HepG2 (cell line): ENCODE results near the gene RNU5B-1. TPM values are rescaled to one million over a fixed set of nuclear protein-coding genes. Genes with fewer than 3 reads are reported as not detected.

Experiments used
- BRD4 ChIP-seq: sonication (generic); formaldehyde crosslinking; IDR thresholded peaks from 2 replicates; pipeline ENCODE4 v1.4.0; 2020; ENCODE audit warnings: missing genetic modification reagents
- ELF4 ChIP-seq: sonication (generic); formaldehyde crosslinking; IDR thresholded peaks from 2 replicates; pipeline ENCODE4 v1.5.0; 2020; ENCODE audit warnings: missing genetic modification reagents, mild to moderate bottlenecking, moderate library complexity, borderline replicate concordance
- FOXA1 ChIP-seq, 2 experiments: fragments of 450-650 bp in 1 of 2; sonication (generic) in 1 of 2; formaldehyde crosslinking in 1 of 2; IDR thresholded peaks; 2 replicates each; pipeline versions ENCODE4 v1.4.0 to v1.6.1; 2016 to 2020; ENCODE audit warnings: missing genetic modification reagents in 1 of 2
- FOXC1 ChIP-seq: sonication (generic); formaldehyde crosslinking; IDR thresholded peaks from 2 replicates; pipeline ENCODE4 v1.8.0; 2022; ENCODE audit warnings: mild to moderate bottlenecking, missing genetic modification reagents, borderline replicate concordance
- GTF2F1 ChIP-seq: fragments of 150-350 bp; IDR thresholded peaks from 2 replicates; pipeline ENCODE4 v1.6.1; 2014; ENCODE audit warnings: low read length
- HNF1B ChIP-seq: sonication (generic); formaldehyde crosslinking; IDR thresholded peaks from 2 replicates; pipeline ENCODE4 v1.5.1; 2020; ENCODE audit warnings: mild to moderate bottlenecking, moderate library complexity, missing genetic modification reagents
- JUNB ChIP-seq: sonication (generic); formaldehyde crosslinking; IDR thresholded peaks from 2 replicates; pipeline ENCODE4 v1.8.0; 2022; ENCODE audit warnings: missing genetic modification reagents, mild to moderate bottlenecking, borderline replicate concordance
- MTF1 ChIP-seq: sonication (generic); formaldehyde crosslinking; IDR thresholded peaks from 2 replicates; pipeline ENCODE4 v1.5.0; 2020; ENCODE audit warnings: missing genetic modification reagents
- NPAS2 ChIP-seq: sonication (generic); formaldehyde crosslinking; IDR thresholded peaks from 2 replicates; pipeline ENCODE4 v1.8.0; 2022; ENCODE audit warnings: mild to moderate bottlenecking, missing genetic modification reagents, borderline replicate concordance
- NRL ChIP-seq: sonication (generic); formaldehyde crosslinking; IDR thresholded peaks from 2 replicates; pipeline ENCODE4 v1.5.0; 2020; ENCODE audit warnings: missing genetic modification reagents, mild to moderate bottlenecking, moderate library complexity, borderline replicate concordance
- POLR2G ChIP-seq: fragments of 200-400 bp; formaldehyde crosslinking; IDR thresholded peaks from 2 replicates; pipeline ENCODE4 v1.6.1; 2018; ENCODE audit warnings: mild to moderate bottlenecking, low read depth, low read length, moderate library complexity
- SMYD3 ChIP-seq: sonication (generic); formaldehyde crosslinking; IDR thresholded peaks from 2 replicates; pipeline ENCODE4 v1.8.1; 2023; ENCODE audit warnings: mild to moderate bottlenecking, missing genetic modification reagents
- SOX6 ChIP-seq, 2 experiments: fragments of 450-650 bp in 1 of 2; sonication (generic) in 1 of 2; formaldehyde crosslinking in 1 of 2; IDR thresholded peaks; 2 replicates each; pipeline versions ENCODE4 v1.4.0 to v1.6.1; 2017 to 2020; ENCODE audit warnings: antibody characterized with exemption in 1 of 2, mild to moderate bottlenecking in 1 of 2, missing genetic modification reagents in 1 of 2
- TCF12 ChIP-seq, 2 experiments: fragments of 450-650 bp in 1 of 2; sonication (generic) in 1 of 2; formaldehyde crosslinking in 1 of 2; IDR thresholded peaks; 2 replicates each; pipeline versions ENCODE4 v1.6.1 to v1.8.0; 2017 to 2022; ENCODE audit warnings: antibody characterized with exemption in 1 of 2, mild to moderate bottlenecking in 1 of 2, missing genetic modification reagents in 1 of 2, moderate library complexity in 1 of 2
- TFAP4 ChIP-seq: sonication (generic); IDR thresholded peaks from 2 replicates; pipeline ENCODE4 v1.6.1; 2016; ENCODE audit warnings: low read depth, borderline replicate concordance
- ZC3H4 ChIP-seq: sonication (generic); formaldehyde crosslinking; IDR thresholded peaks from 2 replicates; pipeline ENCODE4 v1.4.0; 2020; ENCODE audit warnings: missing genetic modification reagents, borderline replicate concordance
- ZEB1 ChIP-seq: IDR thresholded peaks from 2 replicates; pipeline ENCODE4 v1.6.1; 2012; ENCODE audit warnings: mild to moderate bottlenecking, low read depth, inconsistent platforms; ENCODE audit not compliant: insufficient replicate concordance
- ZNF263 ChIP-seq: sonication (generic); formaldehyde crosslinking; IDR thresholded peaks from 2 replicates; pipeline ENCODE4 v1.4.0; 2020; ENCODE audit warnings: missing genetic modification reagents
- ZNF646 ChIP-seq: sonication (generic); formaldehyde crosslinking; IDR thresholded peaks from 2 replicates; pipeline ENCODE4 v1.9.0; 2021; ENCODE audit warnings: mild to moderate bottlenecking, missing genetic modification reagents
- ZNF724P ChIP-seq: sonication (generic); formaldehyde crosslinking; IDR thresholded peaks from 2 replicates; pipeline ENCODE4 v1.8.0; 2022; ENCODE audit warnings: missing genetic modification reagents, borderline replicate concordance
- ZNF792 ChIP-seq: IDR thresholded peaks from 2 replicates; pipeline ENCODE4 v1.6.1; 2016
- polyA plus RNA-seq, 8 experiments: library from polyadenylated mRNA; depleted of rRNA in 3 of 8; stranded (reverse) in 7 of 8; unstranded in 1 of 8; fragments of >200 nt; fragmentation: Illumina TruSeq in 4 of 8; extraction: Trizol in 4 of 8; gene quantifications; 2 replicates each; pipeline versions ENCODE4 v1.2.1 to v1.2.3, GENCODE V29; 2011 to 2016; ENCODE audit warnings: low read depth in 4 of 8, missing spikeins in 1 of 8, mixed read lengths in 1 of 8; ENCODE audit not compliant: insufficient read depth in 1 of 8
- total RNA-seq, 5 experiments: library from RNA; depleted of rRNA; stranded (reverse); fragments of >200 nt; fragmentation: Illumina TruSeq; extraction: Trizol; gene quantifications; 2 replicates each; pipeline ENCODE4 v1.2.3, GENCODE V29; 2016; ENCODE audit warnings: low read depth in 1 of 5

The RNU5B-1 gene
- total and polyA plus RNA-seq, 2 of the 13 experiments (the other 11 are each of a cell fraction or from before 2014, with no cell fraction given), result 1,646 TPM; not detected in 1

DNA sequence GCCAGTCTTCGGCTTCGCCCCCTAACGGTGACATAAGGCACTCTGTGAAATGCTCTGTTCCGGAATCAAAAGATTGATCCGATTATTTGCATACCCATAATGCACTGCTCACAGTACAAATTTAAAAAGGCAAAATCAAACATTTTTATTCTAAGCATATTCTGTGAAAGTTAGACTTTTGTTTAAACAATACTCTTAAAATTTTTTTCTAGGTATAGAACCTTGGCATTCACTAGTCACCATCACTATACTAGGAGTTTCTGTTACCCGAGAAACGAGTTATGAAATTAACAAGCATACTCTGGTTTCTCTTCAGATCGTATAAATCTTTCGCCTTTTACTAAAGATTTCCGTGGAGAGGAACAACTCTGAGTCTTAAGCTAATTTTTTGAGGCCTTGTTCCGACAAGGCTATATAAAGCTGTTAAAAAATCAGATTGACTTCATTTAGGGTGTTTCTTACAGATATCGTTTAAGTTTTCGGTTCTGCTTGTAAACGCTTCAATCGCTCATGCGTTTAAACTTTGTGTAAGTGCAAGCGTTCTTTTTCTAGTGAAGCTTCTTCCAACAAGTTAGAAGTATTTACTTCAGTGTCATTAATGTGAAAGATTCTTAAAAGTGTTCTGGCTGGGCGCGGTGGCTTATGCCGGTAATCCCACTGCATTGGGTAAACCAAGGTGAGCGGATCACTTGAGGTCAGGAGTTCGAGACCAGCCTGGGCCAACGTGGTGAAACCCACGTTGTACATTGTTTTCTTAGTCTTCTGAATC is at the start of gene RNU5B-1 (continued):
- TF ChIP-seq ZC3H4 (peak; percentile 89), ZNF263 (CRISPR knock-in tag) (no peak), ELF4 (no peak), POLR2G (peak; percentile 99), FOXC1 (no peak), FOXA1 (IDR thresholded peaks at IDR 0.05) (no peak), FOXA1 (CRISPR knock-in tag; IDR thresholded peaks at IDR 0.05) (peak; percentile 27), BRD4 (CRISPR knock-in tag) (no peak), ZEB1 (peak; percentile 63), ZNF724P (no peak), ZNF646 (CRISPR knock-in tag) (no peak), MTF1 (peak; percentile 65; the same call in 1 of the 2 replicates), TCF12 (IDR thresholded peaks at IDR 0.05) (no peak), TCF12 (CRISPR knock-in tag; IDR thresholded peaks at IDR 0.05) (0 out of 2 replicates have a peak, but pooled peaks have one; percentile 61), GTF2F1 (peak; percentile 99), JUNB (CRISPR knock-in tag) (no peak), TFAP4 (no peak), HNF1B (CRISPR knock-in tag) (no peak), SMYD3 (CRISPR knock-in tag) (no peak), NPAS2 (CRISPR knock-in tag) (no peak), NRL (CRISPR knock-in tag) (no peak), SOX6 (IDR thresholded peaks at IDR 0.05) (no peak), SOX6 (CRISPR knock-in tag; IDR thresholded peaks at IDR 0.05) (peak; percentile 58), ZNF792 (CRISPR knock-in tag) (peak; percentile 80; the same call in 1 of the 2 replicates)
